Smooth muscle cell (in vitro differentiated cells): ENCODE measurements around the gene NTNG2. TPM values are rescaled to one million over a fixed set of nuclear protein-coding genes. Genes with fewer than 3 reads are reported as not detected.

Source experiments
- DNase-seq: peaks from one replicate; lab custom pipeline; 2025; ENCODE audit not compliant: unreplicated experiment; lab: John Stamatoyannopoulos, UW
- H2AFZ ChIP-seq: fragments of 200-600 bp; sonication (generic); 2 replicates; pipeline ENCODE4 v1.6.0; 2016; ENCODE audit warnings: antibody characterized with exemption, low read depth, mild to moderate bottlenecking
- H3F3A ChIP-seq: fragments of 200-600 bp; sonication (generic); 2 replicates; pipeline ENCODE4 v1.6.0; 2017; ENCODE audit warnings: antibody characterized with exemption, low read depth
- H3K27ac ChIP-seq: fragments of 200-600 bp; sonication (generic); 2 replicates; pipeline ENCODE4 v1.5.1; 2016; ENCODE audit warnings: low read depth, mild to moderate bottlenecking
- H3K27me3 ChIP-seq: fragments of 200-600 bp; sonication (generic); 2 replicates; pipeline ENCODE4 v1.6.1; 2016; ENCODE audit warnings: low read depth, mild to moderate bottlenecking
- H3K36me3 ChIP-seq: fragments of 200-600 bp; sonication (generic); 2 replicates; pipeline ENCODE4 v1.5.1; 2016; ENCODE audit warnings: low read depth
- H3K4me1 ChIP-seq: fragments of 200-600 bp; sonication (generic); 2 replicates; pipeline ENCODE4 v1.5.1; 2016; ENCODE audit warnings: low read depth
- H3K4me2 ChIP-seq: fragments of 200-600 bp; sonication (generic); 2 replicates; pipeline ENCODE4 v1.6.0; 2016; ENCODE audit warnings: mild to moderate bottlenecking
- H3K4me3 ChIP-seq: fragments of 200-600 bp; sonication (generic); 2 replicates; pipeline ENCODE4 v1.5.1; 2016; ENCODE audit warnings: mild to moderate bottlenecking
- H3K79me2 ChIP-seq: fragments of 200-600 bp; sonication (generic); 2 replicates; pipeline ENCODE4 v1.6.0; 2016; ENCODE audit warnings: low read depth, mild to moderate bottlenecking
- H3K9ac ChIP-seq: fragments of 200-600 bp; sonication (generic); 2 replicates; pipeline ENCODE4 v1.6.0; 2016; ENCODE audit warnings: low read depth
- H3K9me3 ChIP-seq: fragments of 200-600 bp; sonication (generic); replicated peaks from 2 replicates; pipeline ENCODE4 v1.5.1; 2016; ENCODE audit warnings: low read depth
- H4K20me1 ChIP-seq: fragments of 200-600 bp; sonication (generic); 2 replicates; pipeline ENCODE4 v1.6.0; 2016; ENCODE audit warnings: low read depth
- WGBS: methylation state at CpG from one replicate; pipeline ENCODE4 v1.1.7; 2016; ENCODE audit warnings: low lambda C conversion rate; 5-methylcytosine and 5-hydroxymethylcytosine counted together
- polyA plus RNA-seq: library from polyadenylated mRNA; unstranded; fragments of >200 nt; fragmentation: Nextera tagmentation; extraction: Ambion mirVana; gene quantifications from 2 replicates; pipeline ENCODE4 v1.2.1, GENCODE V29; 2016
- total RNA-seq: library from RNA; depleted of rRNA; stranded (reverse); fragments of >200 nt; gene quantifications from 2 replicates; pipeline ENCODE4 v1.2.3, GENCODE V29; 2014
- TF ChIP-seq, protein P1 (sequence below): fragments of 200-600 bp; sonication (generic); IDR thresholded peaks from 2 replicates; pipeline ENCODE4 v1.5.1; 2017; ENCODE audit warnings: borderline replicate concordance, mild to moderate bottlenecking, antibody characterized with exemption; ENCODE audit not compliant: insufficient read depth, poor library complexity, severe bottlenecking

The NTNG2 gene
- total and polyA plus RNA-seq, 2 experiments from 2014 or later, result 0.36 to 1.0 TPM

DNA sequence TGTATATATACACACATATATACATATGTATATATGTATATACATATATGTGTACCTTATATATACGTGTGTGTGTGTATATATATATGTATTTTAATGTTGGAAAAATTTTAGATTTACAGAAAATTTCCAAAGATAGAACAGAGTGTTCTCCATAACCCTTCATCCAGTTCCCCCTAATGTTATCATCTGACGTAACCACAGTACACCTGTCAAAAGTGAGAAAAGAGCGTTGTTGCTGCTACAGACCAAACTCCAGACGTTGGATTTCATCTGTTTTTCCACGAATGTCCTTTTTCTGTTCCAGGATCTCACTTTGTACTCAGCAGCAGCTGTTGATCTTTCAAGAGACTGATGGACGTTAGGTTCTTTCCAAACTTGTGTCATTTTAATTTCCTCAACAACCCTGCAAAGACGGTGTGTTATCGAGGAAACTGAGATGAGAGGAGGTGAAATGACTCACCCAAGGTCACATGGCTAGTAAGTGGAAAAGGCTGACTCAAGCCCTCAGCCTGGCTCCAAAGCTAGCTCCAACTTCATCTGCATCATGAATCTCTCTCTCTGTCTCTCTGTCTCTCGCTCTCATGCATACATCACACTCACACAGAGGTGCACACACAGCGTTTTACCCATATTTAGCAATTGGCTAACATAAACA, 17.0 kb upstream of the NTNG2 start:
- no peak overlapping the region for H2AFZ ChIP-seq
- TF ChIP-seq, protein P1, sequence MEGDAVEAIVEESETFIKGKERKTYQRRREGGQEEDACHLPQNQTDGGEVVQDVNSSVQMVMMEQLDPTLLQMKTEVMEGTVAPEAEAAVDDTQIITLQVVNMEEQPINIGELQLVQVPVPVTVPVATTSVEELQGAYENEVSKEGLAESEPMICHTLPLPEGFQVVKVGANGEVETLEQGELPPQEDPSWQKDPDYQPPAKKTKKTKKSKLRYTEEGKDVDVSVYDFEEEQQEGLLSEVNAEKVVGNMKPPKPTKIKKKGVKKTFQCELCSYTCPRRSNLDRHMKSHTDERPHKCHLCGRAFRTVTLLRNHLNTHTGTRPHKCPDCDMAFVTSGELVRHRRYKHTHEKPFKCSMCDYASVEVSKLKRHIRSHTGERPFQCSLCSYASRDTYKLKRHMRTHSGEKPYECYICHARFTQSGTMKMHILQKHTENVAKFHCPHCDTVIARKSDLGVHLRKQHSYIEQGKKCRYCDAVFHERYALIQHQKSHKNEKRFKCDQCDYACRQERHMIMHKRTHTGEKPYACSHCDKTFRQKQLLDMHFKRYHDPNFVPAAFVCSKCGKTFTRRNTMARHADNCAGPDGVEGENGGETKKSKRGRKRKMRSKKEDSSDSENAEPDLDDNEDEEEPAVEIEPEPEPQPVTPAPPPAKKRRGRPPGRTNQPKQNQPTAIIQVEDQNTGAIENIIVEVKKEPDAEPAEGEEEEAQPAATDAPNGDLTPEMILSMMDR, result no peak
- DNase-seq, result no peak

DNA sequence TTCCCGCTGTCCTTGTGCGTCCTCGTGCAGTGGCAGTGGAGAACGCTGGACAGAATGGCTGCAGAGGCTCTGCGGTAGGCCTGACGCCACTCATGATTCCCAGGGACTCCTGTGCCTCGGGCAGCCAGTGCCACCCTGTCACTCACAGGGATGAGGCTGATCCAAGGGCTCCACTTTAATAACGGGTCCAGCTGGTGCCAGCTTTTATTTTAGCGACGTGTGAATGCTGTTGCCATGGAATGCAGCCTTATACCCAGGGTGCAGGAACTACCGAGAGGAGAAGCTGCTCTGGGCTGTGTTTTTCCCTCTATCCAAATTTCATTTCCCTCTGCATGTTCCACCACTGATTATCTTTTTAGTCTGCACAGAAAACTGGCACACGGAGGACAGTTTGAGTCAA, 15.8 kb upstream of the NTNG2 start:
- Histone ChIP-seq H3K4me1 (peaks cover 4% of the 10 kb centered on the region), H3K79me2 (no peaks in the 10 kb centered on the region), H3K4me3 (no peak overlapping the region), H4K20me1 (no peaks in the 10 kb centered on the region), H3K27me3 (peaks cover 52% of the 10 kb centered on the region), H3K9ac (no peak overlapping the region), H2AFZ (no peak overlapping the region), H3K4me2 (no peak overlapping the region), H3K9me3 (no peaks in the 10 kb centered on the region), H3K27ac (no peak overlapping the region), H3K36me3 (no peaks in the 10 kb centered on the region), H3F3A (no peaks in the 10 kb centered on the region)
- DNase-seq, result no peak
- 88% methylated on average over 12 of the region's 12 CpGs for WGBS
- TF ChIP-seq, protein P1, result no peak

More for the DNA sequence above, 17.0 kb upstream of the NTNG2 start:
- H3K4me1 ChIP-seq, result peaks cover 11% of the 10 kb centered on the region
- H3K9me3 ChIP-seq, result no peaks in the 10 kb centered on the region
- no peak overlapping the region for H3K27ac ChIP-seq
- no peak overlapping the region for H3K4me3 ChIP-seq
- no peak overlapping the region for H3K4me2 ChIP-seq
- H4K20me1 ChIP-seq, result no peaks in the 10 kb centered on the region
- WGBS, result 81% methylated on average over 10 of the region's 10 CpGs
- no peak overlapping the region for H3K9ac ChIP-seq
- H3K36me3 ChIP-seq, result no peaks in the 10 kb centered on the region
- H3F3A ChIP-seq, result no peaks in the 10 kb centered on the region
- no peaks in the 10 kb centered on the region for H3K79me2 ChIP-seq
- peaks cover 55% of the 10 kb centered on the region for H3K27me3 ChIP-seq

DNA sequence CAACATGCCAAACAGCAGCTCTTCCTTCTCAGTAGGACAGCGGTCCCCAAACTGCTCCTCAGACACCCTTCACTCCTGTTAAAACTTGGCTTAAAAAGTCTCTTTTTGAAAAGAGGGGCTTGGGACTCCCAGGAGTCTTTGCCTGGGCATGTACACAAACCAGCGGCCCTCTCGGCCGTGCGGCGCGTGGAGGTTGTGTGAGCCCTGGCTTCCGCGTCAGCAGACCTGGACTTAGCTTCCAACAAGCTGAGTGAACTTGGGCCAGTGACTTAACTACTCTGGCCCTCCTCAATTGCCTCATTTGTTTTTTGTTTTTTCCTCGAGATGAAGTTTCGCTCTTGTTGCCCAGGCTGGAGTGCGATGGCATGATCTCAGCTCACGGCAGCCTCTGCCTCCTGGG, 15.3 kb upstream of the NTNG2 start:
- Histone ChIP-seq H3K9ac (no peak overlapping the region), H3F3A (no peaks in the 10 kb centered on the region), H3K4me2 (no peak overlapping the region), H3K27me3 (peaks cover 52% of the 10 kb centered on the region), H3K4me3 (no peak overlapping the region), H4K20me1 (no peaks in the 10 kb centered on the region), H3K79me2 (no peaks in the 10 kb centered on the region), H3K9me3 (no peaks in the 10 kb centered on the region), H3K27ac (no peak overlapping the region), H3K36me3 (no peaks in the 10 kb centered on the region), H2AFZ (no peak overlapping the region), H3K4me1 (no peaks in the 10 kb centered on the region)
- TF ChIP-seq, protein P1, result no peak
- WGBS, result 95% methylated on average over 13 of the region's 13 CpGs
- DNase-seq, result no peak

DNA sequence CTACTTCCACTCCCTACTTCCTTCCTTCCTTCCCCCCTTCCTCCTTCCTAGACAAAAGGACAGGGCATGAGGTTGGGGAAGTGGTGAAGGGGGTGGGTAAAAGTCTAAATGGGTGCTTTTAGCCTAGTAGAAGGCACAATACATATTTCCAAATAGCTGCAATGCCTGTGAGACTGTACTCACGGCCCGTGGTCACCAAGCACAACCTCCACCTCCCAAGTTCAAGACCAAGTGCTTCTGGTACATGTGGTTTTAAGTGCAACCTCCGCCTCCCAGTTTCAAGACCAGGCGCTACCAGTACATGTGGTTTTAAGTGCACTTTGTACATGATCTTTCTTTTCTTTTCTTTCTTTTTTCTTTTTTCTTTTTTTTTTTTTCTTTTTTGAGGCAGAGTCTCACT, 14.5 kb upstream of the NTNG2 start:
- H3K27ac ChIP-seq, result no peak overlapping the region
- TF ChIP-seq, protein P1, result no peak
- H3K4me1 ChIP-seq, result no peaks in the 10 kb centered on the region
- H3K4me2 ChIP-seq, result no peak overlapping the region
- H2AFZ ChIP-seq, result no peak overlapping the region
- H3K36me3 ChIP-seq, result no peaks in the 10 kb centered on the region
- no peak overlapping the region for H3K4me3 ChIP-seq
- no peaks in the 10 kb centered on the region for H3K79me2 ChIP-seq
- H3K9ac ChIP-seq, result no peak overlapping the region
- WGBS, result 93% methylated on average over 4 of the region's 4 CpGs
- DNase-seq, result no peak
- no peaks in the 10 kb centered on the region for H4K20me1 ChIP-seq
- no peaks in the 10 kb centered on the region for H3K9me3 ChIP-seq
- H3F3A ChIP-seq, result no peaks in the 10 kb centered on the region
- peaks cover 45% of the 10 kb centered on the region for H3K27me3 ChIP-seq
